Hippocampal formation (tissue), 2 donors: ENCODE results near the gene DACH1.

Experiments used
- DNase-seq, 2 donors: peaks; one replicate each; lab custom pipeline; 2025; lab: John Stamatoyannopoulos, UW

Gene DACH1

DNA sequence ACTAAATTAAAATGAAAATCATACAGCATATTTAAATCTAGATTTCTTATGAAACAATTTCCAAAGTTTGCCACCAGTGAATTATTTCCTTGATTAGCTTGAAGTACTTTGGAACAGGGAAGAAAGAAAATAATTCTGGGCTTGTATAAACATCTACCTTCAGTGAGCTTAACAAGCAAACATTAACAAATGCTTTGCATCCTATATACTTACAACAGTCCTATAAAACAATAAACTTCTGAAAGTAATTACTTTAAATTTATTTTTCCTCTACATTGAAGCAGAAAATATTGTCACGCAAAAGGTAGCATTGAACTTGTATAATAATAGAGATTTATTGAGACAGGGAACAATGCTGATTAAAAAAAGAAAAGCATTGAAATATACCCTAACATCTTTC, 164.8 kb downstream of the DACH1 start:
- DNase-seq = no peak

GRCh38 chr13:71701741-71702140, 165.3 kb downstream of the DACH1 start:
- DNase-seq = no peak

- no peak for DNase-seq
These were observed 167.7 kb downstream of the DACH1 start for GRCh38 chr13:71699342-71699741.

GRCh38 chr13:71695662-71696061, 171.3 kb downstream of the DACH1 start:
- no peak for DNase-seq

DNA sequence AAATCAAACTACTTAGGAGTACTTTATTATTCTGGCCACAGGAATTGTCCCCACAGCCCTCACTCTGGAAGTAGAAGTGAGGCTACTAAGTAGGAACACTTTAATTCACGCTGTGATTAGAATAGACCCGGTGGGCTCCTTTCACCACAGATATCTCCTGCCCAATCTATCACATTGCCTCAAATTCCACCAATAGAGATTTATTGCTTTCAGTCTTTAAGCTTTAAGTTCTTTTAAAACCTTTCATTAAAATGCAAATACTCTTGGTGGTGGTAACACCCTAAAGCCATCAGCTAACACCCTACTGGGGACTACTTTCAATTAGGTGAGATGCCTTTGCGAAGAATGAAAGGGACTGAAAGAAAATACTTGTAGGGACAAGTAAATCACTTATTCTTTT, 181.9 kb downstream of the DACH1 start:
- no peak for DNase-seq

DNA sequence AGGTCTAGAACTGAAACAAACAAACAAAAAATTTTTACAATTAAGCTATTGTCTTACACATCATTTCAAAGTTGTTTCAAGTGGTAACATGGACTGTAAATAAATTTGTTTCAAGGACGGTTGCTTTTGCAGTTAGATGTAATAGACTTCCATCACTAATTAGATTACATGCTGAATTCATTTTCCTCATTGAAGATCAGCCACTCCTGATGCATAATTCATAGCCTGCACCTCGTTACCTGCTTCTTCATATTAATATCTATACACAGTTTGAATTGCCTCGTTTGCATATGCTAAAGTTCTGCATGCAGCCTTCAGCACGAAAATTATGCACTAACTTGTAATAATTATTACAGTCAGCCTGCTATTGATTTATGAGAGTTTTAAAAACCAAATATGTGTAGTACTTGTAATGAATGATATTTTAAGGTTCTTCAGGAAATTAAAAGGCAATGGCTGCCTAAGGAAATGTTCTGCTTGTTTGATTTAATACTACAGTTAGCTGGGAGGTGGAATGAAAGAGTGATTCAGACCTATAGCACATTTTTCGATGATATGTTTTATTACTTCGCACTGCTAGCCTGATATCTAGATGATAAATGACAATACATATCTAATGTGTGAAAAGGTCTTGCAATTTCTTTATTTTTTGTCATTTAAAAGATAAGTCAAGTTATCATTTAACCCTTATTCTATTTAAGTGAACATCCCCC, 184.9 kb downstream of the DACH1 start:
- no peak for DNase-seq

DNA sequence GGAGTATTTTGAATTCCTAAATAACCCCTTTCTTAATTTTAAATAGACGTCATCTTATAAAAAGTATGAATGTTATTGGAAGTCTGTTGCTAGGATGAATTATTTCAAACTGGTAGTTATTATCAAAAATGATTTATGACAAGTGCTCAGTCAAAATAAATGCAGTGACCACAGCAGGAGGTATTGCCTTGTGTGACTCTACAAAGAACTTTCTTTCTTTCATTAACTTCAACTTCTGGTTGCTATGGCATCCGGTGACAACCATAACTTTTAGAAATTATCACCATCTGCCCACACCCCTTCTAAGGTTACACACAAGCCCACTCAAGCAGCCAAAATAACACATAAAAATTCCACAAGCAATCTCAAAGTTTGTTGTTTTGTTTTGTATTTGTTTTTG, 189.9 kb downstream of the DACH1 start:
- DNase-seq = no peak

DNA sequence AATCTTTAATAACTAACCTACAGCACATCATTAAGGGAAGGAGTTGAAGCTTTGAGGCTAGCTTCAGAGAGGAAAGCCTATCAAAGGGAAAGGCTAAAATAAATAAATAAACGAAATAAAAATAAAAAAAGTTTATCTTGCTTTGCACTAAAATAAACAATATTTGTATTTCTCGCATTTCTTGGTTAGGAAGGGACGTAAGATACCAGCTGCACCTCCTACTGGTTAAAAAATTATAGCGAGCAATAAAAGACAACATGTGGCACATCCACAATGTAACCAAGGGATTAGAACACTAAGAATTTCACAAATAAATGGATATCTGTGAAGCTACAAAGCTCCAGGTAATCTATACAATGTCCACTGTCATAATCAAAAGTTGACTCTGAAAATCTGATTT, 194.5 kb downstream of the DACH1 start:
- DNase-seq = no peak

- no peak for DNase-seq
These were observed 203.6 kb downstream of the DACH1 start for GRCh38 chr13:71663431-71663830.

- DNase-seq = no peak
These were observed 205.1 kb downstream of the DACH1 start for GRCh38 chr13:71661921-71662320.

DNA sequence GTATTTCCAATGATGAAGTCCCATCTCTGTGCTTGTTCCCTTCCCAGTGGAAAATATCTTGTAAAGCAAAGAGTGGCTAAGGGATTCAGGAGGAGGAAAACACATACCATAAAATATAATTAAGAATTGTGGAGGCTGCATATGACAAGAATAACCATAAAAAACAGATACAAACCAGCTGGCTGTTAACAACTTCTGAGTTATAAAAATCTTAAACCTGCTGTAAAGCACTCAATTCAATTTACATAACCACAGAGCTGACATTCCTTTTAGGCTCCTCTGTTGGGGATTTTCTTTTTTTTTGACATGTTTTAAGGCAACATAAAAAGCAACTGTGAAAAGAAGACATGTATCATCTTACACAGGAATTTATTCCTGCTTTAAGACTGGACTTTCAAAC, 207.6 kb downstream of the DACH1 start:
- no peak for DNase-seq

DNA sequence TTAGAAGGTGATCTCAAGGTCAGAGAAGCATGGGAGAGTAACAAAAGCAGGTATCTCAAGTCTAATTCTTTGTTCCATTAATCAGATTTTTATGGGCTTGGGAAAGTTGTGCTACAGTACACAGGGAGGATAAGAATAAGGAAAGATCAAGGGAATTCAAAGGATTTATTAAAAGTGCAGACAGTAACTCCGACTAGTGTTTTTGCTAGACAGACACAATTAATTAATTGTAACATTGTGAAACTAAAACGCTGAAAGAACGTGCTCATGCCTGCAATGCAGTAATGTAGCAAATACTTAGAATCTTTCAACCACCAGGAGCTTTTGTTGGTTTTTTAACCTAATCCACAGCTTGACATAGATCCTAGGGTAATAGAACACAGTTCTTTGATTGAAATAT, 221.5 kb downstream of the DACH1 start:
- no peak for DNase-seq

- DNase-seq = no peak
These were observed 222.4 kb downstream of the DACH1 start for GRCh38 chr13:71644579-71644978.

- no peak for DNase-seq
These were observed 223.6 kb downstream of the DACH1 start for GRCh38 chr13:71643448-71643860.

DNA sequence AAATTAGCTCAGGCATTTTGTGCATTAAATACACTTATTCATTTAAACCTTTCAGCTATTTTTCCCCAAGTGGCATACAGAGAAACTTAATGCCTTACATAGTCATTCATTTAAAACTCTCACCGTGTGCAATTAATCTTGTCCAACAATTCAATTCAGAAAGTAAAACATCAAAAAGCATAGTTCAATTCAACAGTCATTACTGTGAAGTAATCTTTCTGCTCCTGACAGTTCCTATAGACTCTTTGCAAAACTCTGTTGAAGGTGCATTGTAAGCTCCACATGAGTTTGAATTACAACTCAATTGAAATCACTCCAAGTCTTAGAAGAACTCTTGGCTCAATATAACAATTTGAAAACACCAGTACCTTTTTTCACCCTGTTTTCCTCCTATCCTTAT, 228.3 kb downstream of the DACH1 start:
- no peak for DNase-seq

GRCh38 chr13:71634602-71635443, 232.2 kb downstream of the DACH1 start:
- DNase-seq = no peak

DNA sequence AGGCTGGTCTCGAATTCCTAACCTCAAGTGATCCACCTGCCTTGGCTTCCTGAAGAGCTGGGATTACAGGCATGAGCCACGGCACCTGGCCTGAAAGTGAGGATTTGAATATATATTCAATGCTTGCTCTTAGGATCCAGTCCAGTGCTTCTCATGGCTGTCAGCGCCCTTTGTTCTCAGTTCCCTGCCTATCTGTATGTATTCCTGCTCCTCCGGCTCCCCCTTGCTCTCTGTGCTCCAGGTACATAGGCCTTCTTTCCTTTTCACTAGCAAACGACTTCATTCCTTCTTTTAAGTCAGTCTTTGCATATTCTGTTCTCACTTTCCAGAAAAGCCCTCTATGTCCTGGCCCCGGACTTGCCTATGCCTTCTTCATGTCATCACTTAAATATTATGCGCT, 232.8 kb downstream of the DACH1 start:
- no peak for DNase-seq

- DNase-seq = no peak
These were observed 234.3 kb downstream of the DACH1 start for GRCh38 chr13:71632721-71633120.

DNA sequence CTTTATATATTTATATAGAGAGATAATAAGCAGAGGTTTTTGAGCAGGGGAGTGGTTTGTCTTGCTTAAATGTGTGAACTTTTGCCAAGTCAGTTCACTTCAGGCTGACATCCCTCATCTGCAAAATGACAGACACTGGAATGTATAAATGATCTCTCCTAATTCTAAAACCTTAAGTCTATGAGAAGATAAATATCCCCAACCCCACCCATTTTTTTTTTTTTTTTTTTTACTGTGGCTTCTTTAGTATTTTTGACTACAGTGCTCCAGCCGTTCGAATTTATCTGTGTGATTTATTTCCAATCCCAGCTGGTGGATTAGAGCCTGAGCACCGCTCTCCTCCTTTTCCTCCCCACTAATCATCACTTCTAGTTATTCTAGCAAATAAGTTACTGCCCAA, 234.8 kb downstream of the DACH1 start:
- DNase-seq = no peak

DNA sequence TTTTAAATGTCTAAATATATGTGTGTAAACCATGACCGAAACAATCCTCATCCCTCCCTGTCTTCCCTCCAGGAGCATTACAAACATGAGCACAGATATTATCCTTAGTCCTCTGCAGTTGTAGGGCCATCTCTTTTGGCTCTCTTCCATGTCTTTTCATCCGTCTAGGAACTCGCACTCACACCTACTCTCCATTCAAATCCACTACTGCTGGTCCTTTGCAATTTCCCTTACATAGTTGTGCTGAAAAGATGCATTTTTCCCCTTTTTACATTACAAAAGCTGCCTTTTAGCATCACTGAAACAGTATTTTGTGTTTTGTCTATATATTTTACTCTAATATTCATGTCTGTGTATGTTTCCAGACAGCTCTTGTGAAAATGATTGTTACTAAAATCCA, 237.8 kb downstream of the DACH1 start:
- DNase-seq = no peak

- no peak for DNase-seq
These were observed 240.4 kb downstream of the DACH1 start for GRCh38 chr13:71626421-71627117.

- no peak for DNase-seq
These were observed 241.3 kb downstream of the DACH1 start for GRCh38 chr13:71625694-71626093.
